Parathyroid adenoma (tissue), 2 donors: Measurements from ENCODE around the gene IGFBP4.

Experiments
- H2AFZ ChIP-seq: fragments of 300-600 bp; sonication (generic); one replicate; pipeline ENCODE4 v1.7.0; 2017; ENCODE audit warnings: antibody characterized with exemption, mild to moderate bottlenecking
- H3K27ac ChIP-seq: fragments of 300-600 bp; sonication (generic); one replicate; pipeline ENCODE4 v1.7.0; 2017
- H3K27me3 ChIP-seq: fragments of 300-600 bp; sonication (generic); one replicate; pipeline ENCODE4 v1.7.0; 2017; ENCODE audit warnings: low read length; ENCODE audit not compliant: control insufficient read depth, insufficient read depth
- H3K36me3 ChIP-seq: fragments of 300-600 bp; sonication (generic); one replicate; pipeline ENCODE4 v1.7.0; 2017; ENCODE audit warnings: low read length; ENCODE audit not compliant: control insufficient read depth, insufficient read depth
- H3K4me1 ChIP-seq: fragments of 300-600 bp; sonication (generic); one replicate; pipeline ENCODE4 v1.7.0; 2017; ENCODE audit warnings: control low read depth
- H3K4me2 ChIP-seq: fragments of 300-600 bp; sonication (generic); one replicate; pipeline ENCODE4 v1.7.0; 2017; ENCODE audit warnings: low read length
- H3K4me3 ChIP-seq: fragments of 300-600 bp; sonication (generic); one replicate; pipeline ENCODE4 v1.7.0; 2017; ENCODE audit warnings: low read depth, low read length
- H3K79me2 ChIP-seq: fragments of 300-600 bp; sonication (generic); one replicate; pipeline ENCODE4 v1.7.0; 2017; ENCODE audit warnings: control low read depth
- H3K9ac ChIP-seq: fragments of 300-600 bp; sonication (generic); one replicate; pipeline ENCODE4 v1.7.0; 2017; ENCODE audit warnings: mild to moderate bottlenecking
- H3K9me3 ChIP-seq: fragments of 300-600 bp; sonication (generic); one replicate; pipeline ENCODE4 v1.7.0; 2017; ENCODE audit warnings: low read length; ENCODE audit not compliant: control insufficient read depth
- CTCF ChIP-seq: fragments of 300-600 bp; sonication (generic); IDR thresholded peaks from one replicate; pipeline ENCODE4 v1.7.0; 2017; ENCODE audit warnings: antibody characterized with exemption, mild to moderate bottlenecking
- donor health status: primary hyperparathyroidism.

Gene IGFBP4

GRCh38 chr17:40419559-40420331 lies 23.5 kb upstream of the IGFBP4 start:
- H2AFZ ChIP-seq: no peak overlapping the region
- no peaks in the 10 kb centered on the region for H3K4me1 ChIP-seq
- H3K4me3 ChIP-seq: no peak overlapping the region
- no peak overlapping the region for H3K4me2 ChIP-seq
- no peak overlapping the region for H3K27ac ChIP-seq
- no peaks in the 10 kb centered on the region for H3K36me3 ChIP-seq
- no peaks in the 10 kb centered on the region for H3K79me2 ChIP-seq
- H3K27me3 ChIP-seq: no peaks in the 10 kb centered on the region
- no peak for TF ChIP-seq CTCF
- no peaks in the 10 kb centered on the region for H3K9me3 ChIP-seq
- H3K9ac ChIP-seq: no peak overlapping the region

- Histone ChIP-seq H3K9me3 (no peaks in the 10 kb centered on the region), H3K79me2 (no peaks in the 10 kb centered on the region), H3K4me2 (no peak overlapping the region), H3K27me3 (no peaks in the 10 kb centered on the region), H3K9ac (no peak overlapping the region), H3K4me3 (no peak overlapping the region), H3K4me1 (no peaks in the 10 kb centered on the region), H3K27ac (no peak overlapping the region), H3K36me3 (no peaks in the 10 kb centered on the region), H2AFZ (no peak overlapping the region)
- no peak for TF ChIP-seq CTCF
Observed at GRCh38 chr17:40422990-40423633, 20.1 kb upstream of the IGFBP4 start.

GRCh38 chr17:40425741-40426140 lies 17.5 kb upstream of the IGFBP4 start:
- H3K4me2 ChIP-seq: no peak overlapping the region
- H3K27me3 ChIP-seq: no peaks in the 10 kb centered on the region
- H3K79me2 ChIP-seq: no peaks in the 10 kb centered on the region
- no peaks in the 10 kb centered on the region for H3K4me1 ChIP-seq
- H2AFZ ChIP-seq: no peak overlapping the region
- H3K27ac ChIP-seq: no peak overlapping the region
- no peaks in the 10 kb centered on the region for H3K36me3 ChIP-seq
- no peak for TF ChIP-seq CTCF
- no peak overlapping the region for H3K4me3 ChIP-seq
- H3K9ac ChIP-seq: no peak overlapping the region
- H3K9me3 ChIP-seq: no peaks in the 10 kb centered on the region

GRCh38 chr17:40427002-40427491 lies 16.2 kb upstream of the IGFBP4 start:
- no peaks in the 10 kb centered on the region for H3K9me3 ChIP-seq
- H3K4me1 ChIP-seq: no peaks in the 10 kb centered on the region
- TF ChIP-seq CTCF: no peak
- no peak overlapping the region for H3K9ac ChIP-seq
- no peak overlapping the region for H3K27ac ChIP-seq
- H3K36me3 ChIP-seq: no peaks in the 10 kb centered on the region
- no peak overlapping the region for H2AFZ ChIP-seq
- H3K4me3 ChIP-seq: no peak overlapping the region
- no peaks in the 10 kb centered on the region for H3K79me2 ChIP-seq
- H3K4me2 ChIP-seq: no peak overlapping the region
- no peaks in the 10 kb centered on the region for H3K27me3 ChIP-seq
